BLaER1 (cell line): ENCODE measurements around the gene TRAM2.

ENCODE experiments used
- H3K27ac ChIP-seq: shearing (Covaris generic); formaldehyde crosslinking; 2 replicates; pipeline ENCODE4 v1.8.1; 2022
- H3K27me3 ChIP-seq: shearing (Covaris generic); formaldehyde crosslinking; 2 replicates; pipeline ENCODE4 v1.8.1; 2022
- H3K36me3 ChIP-seq: shearing (Covaris generic); formaldehyde crosslinking; 2 replicates; pipeline ENCODE4 v1.8.1; 2022
- H3K4me1 ChIP-seq: shearing (Covaris generic); formaldehyde crosslinking; 2 replicates; pipeline ENCODE4 v1.8.1; 2022
- H3K4me2 ChIP-seq: shearing (Covaris generic); formaldehyde crosslinking; 2 replicates; pipeline ENCODE4 v1.8.1; 2022
- H3K4me3 ChIP-seq: shearing (Covaris generic); formaldehyde crosslinking; 2 replicates; pipeline ENCODE4 v1.8.1; 2022
- H3K9ac ChIP-seq: shearing (Covaris generic); formaldehyde crosslinking; 2 replicates; pipeline ENCODE4 v1.8.1; 2022
- H3K9me3 ChIP-seq: shearing (Covaris generic); formaldehyde crosslinking; 2 replicates; pipeline ENCODE4 v1.8.1; 2022
- H4K20me1 ChIP-seq: shearing (Covaris generic); formaldehyde crosslinking; 2 replicates; pipeline ENCODE4 v1.8.1; 2022
- Cebpa-rat ChIP-seq: shearing (Covaris generic); IDR thresholded peaks from 2 replicates; pipeline ENCODE4 v1.8.1; 2022

TRAM2 gene

DNA sequence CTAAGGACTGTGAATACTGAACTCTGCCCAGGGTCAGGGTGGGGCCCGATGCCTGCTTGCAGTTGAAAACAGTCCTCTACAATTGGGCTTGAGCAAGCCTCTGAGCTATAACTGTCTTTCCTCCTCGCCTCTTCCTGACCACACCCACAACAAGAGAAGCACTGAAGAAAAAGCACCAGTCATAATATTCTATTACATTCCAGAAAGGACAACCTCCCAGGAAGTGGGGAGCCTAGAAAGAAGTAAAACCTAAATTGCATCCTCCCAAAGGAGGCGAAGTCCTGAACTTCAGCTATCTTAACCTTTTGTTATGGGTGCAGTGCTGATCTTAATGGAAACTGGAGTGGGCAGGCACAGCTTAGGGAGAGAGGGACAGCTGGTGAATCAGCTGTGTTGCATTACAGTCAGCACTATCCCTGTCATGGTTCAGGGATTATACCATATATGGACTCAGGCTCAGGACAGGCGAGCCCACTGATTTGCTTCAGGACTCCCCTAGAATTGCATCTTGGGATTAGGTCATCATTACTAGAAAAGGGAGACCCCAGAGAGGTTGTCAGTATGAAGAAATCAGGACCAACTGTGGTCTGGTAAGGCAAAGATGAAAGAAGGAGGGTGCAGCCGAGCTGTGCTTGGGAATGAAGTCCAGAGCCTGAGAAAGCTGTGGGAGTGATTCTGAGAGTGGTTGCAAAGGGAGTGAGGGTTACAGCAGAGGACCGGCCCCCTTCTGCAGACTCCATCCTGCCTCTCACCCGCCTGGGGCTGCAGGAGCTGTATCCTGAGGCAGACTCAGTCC lies 18.3 kb upstream of the TRAM2 start:
- H3K4me1 ChIP-seq, result peaks cover 49% of the 10 kb centered on the region
- no peak overlapping the region for H3K4me3 ChIP-seq
- H4K20me1 ChIP-seq, result no peaks in the 10 kb centered on the region
- no peak overlapping the region; the same call in 1 of the 2 replicates for H3K27ac ChIP-seq
- H3K27me3 ChIP-seq, result no peaks in the 10 kb centered on the region
- H3K36me3 ChIP-seq, result no peaks in the 10 kb centered on the region
- TF ChIP-seq Cebpa-rat, result no peak
- no peak overlapping the region for H3K9ac ChIP-seq
- H3K4me2 ChIP-seq, result peak overlapping the region; percentile 68
- H3K9me3 ChIP-seq, result no peaks in the 10 kb centered on the region

DNA sequence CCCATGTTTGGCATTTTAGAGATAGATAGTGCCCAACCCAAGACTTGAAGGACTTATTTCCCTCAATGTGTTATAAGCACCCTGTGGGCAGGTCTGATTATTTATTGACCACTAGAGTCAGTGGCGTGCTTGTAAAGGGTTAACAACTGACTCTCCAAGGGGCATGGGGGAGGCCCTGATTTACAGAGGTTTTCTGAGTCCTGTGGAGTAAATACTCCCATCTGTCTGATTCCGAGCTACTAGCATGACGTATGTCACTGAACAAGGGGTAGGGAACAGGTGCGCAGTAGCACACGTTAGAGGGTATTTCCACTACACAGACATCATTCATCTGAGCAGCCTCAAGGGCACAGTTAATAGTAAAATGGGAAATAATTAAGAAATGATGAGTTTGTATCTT lies 17.4 kb upstream of the TRAM2 start:
- no peak overlapping the region for H3K4me3 ChIP-seq
- H3K9ac ChIP-seq, result no peak overlapping the region
- peak overlapping the region; percentile 68; the same call in 1 of the 2 replicates for H3K4me2 ChIP-seq
- H3K9me3 ChIP-seq, result no peaks in the 10 kb centered on the region
- no peak for TF ChIP-seq Cebpa-rat
- H3K4me1 ChIP-seq, result peaks cover 49% of the 10 kb centered on the region
- H4K20me1 ChIP-seq, result no peaks in the 10 kb centered on the region
- no peaks in the 10 kb centered on the region for H3K27me3 ChIP-seq
- H3K27ac ChIP-seq, result no peak overlapping the region
- H3K36me3 ChIP-seq, result no peaks in the 10 kb centered on the region

DNA sequence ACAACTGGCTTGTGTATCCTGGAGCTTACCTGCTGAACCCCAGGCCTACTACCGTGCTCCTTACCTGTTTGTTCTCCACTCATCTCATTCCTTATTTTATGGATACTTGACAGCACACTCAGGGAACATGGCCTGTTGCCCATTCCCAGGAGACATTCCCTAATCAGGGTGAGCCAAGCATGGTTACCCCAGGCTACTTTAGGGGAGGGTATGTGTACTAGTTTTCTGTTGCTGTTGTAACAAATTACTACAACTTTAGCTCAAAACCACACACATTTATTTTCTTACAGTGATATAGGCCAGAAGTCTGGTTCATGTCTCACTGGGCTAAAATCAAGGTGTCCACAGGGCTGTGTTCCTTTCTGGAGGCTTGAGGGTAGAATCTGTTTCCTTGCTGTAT lies 15.0 kb upstream of the TRAM2 start:
- H3K9me3 ChIP-seq, result no peaks in the 10 kb centered on the region
- H3K9ac ChIP-seq, result no peak overlapping the region
- no peaks in the 10 kb centered on the region for H3K27me3 ChIP-seq
- peaks cover 31% of the 10 kb centered on the region for H3K4me1 ChIP-seq
- no peaks in the 10 kb centered on the region for H3K36me3 ChIP-seq
- no peak overlapping the region for H3K27ac ChIP-seq
- TF ChIP-seq Cebpa-rat, result no peak
- H3K4me2 ChIP-seq, result no peak overlapping the region
- H3K4me3 ChIP-seq, result no peak overlapping the region
- no peaks in the 10 kb centered on the region for H4K20me1 ChIP-seq

DNA sequence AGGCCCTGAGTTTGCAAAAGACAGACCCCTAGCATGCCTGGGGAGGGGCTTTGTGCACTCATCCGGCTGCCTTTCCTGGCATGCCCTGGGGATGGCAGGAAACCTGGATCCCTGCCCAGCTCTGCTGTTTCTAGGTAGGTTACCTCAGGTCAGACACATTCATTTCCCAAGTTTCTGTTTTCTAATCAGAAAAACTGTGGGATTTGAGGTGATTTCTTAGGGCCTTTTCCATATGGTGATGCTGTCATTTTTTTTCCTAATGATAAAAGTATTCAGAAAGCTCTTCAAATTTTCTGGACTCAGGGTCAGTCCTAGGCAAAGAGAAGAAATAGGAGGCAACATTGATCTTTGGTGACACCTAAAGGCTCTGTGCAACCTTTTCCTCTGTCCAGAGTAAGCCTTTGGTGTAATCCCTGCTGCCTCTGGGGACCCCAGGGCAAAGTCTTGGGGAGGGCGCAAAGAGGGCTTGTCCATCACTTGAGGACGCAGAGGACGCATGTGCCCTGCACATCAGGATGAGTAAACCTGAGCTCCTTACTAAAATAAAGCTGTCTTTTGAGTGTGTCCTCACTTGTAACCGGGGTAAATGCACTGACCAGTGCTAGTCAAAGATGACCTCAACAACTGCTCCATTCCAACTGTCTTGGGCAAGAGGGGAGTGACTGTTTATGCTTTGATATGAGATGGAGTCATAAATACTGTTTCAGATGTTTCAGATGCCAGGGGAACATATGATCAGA lies 13.5 kb upstream of the TRAM2 start:
- Histone ChIP-seq H4K20me1 (no peaks in the 10 kb centered on the region), H3K4me2 (no peak overlapping the region), H3K27ac (no peak overlapping the region), H3K4me3 (no peak overlapping the region), H3K36me3 (no peaks in the 10 kb centered on the region), H3K4me1 (peaks cover 16% of the 10 kb centered on the region), H3K27me3 (no peaks in the 10 kb centered on the region), H3K9me3 (no peaks in the 10 kb centered on the region), H3K9ac (no peak overlapping the region)
- no peak for TF ChIP-seq Cebpa-rat

DNA sequence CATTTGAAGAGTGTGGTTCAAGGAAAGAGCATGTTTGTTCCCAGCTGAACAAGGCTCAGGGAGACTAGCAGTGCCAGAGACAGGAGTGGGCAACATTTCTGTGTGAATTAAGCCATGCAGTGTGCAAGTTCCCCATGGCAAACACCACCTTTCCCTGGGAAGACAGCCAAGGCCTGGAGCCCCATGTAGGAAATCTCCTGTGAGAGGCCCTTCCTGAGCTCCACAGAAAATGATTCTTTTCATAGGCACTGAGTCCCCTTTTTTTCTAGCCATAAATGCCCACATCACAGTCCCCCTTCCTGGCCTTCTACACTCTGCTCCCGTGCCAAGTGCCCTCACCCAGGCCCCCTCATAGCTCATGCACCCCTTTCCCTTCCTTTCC lies 11.8 kb upstream of the TRAM2 start:
- H3K4me3 ChIP-seq, result no peak overlapping the region
- H3K4me2 ChIP-seq, result no peak overlapping the region
- H3K27ac ChIP-seq, result no peak overlapping the region
- peaks cover under 1% of the 10 kb centered on the region; the same call in 1 of the 2 replicates for H3K4me1 ChIP-seq
- no peak for TF ChIP-seq Cebpa-rat
- H3K9ac ChIP-seq, result no peak overlapping the region
- H3K9me3 ChIP-seq, result no peaks in the 10 kb centered on the region
- H4K20me1 ChIP-seq, result no peaks in the 10 kb centered on the region
- H3K36me3 ChIP-seq, result no peaks in the 10 kb centered on the region
- no peaks in the 10 kb centered on the region for H3K27me3 ChIP-seq

DNA sequence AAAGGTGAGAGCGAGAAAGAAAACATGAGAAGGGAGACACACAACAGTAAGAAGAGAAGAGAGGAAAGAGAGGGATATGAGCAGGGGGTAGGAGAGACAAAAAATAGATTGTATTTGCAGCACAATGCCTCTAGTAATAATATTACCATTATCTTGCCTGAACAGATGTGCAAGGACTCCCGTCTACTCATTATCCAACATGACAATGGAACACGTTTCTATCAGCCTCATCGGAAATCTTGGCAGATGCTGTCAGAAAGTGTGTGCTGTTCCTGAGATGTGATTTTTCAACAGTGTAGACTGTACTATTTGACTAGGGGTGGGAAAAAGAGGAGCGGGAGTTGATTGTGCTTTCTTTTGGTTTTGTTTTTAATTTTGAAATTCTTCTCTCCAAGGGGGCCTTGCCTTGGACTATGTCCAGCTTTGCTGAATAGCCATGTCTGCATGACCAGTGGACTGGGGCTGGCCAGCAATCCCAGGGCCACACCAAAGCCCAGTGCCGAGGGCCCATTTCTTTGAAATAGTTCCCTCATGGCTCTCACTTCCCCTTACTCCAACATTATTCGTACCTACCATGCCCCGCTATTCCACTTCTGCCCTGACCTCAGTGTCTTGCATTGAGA lies 11.3 kb upstream of the TRAM2 start:
- no peak for TF ChIP-seq Cebpa-rat
- Histone ChIP-seq H3K9ac (no peak overlapping the region), H3K4me1 (no peaks in the 10 kb centered on the region), H4K20me1 (no peaks in the 10 kb centered on the region), H3K36me3 (no peaks in the 10 kb centered on the region), H3K4me3 (no peak overlapping the region), H3K9me3 (no peaks in the 10 kb centered on the region), H3K4me2 (no peak overlapping the region), H3K27ac (no peak overlapping the region), H3K27me3 (no peaks in the 10 kb centered on the region)

DNA sequence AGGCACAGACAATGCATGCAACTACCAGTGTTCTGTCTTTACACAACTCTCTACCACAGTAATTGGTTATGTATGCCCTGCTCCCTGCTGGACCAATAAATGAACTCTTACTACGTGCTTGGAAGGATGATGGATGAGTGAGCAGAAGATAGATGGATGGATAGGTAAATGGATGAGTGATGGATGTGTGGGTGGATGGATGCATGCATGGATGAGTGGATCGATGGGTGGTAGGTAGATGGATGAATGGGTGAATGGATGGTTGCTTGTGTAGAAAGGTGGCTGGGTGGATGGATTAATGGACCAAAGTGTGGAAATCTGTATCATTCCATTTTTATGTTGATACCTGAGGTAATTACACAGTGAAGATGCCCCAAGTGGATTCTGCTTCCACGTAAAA lies 10.1 kb upstream of the TRAM2 start:
- Histone ChIP-seq H3K9me3 (0 out of 2 replicates have a peak, but pooled peaks cover 5% of the 10 kb centered on the region), H3K36me3 (peaks cover 11% of the 10 kb centered on the region), H3K4me1 (no peaks in the 10 kb centered on the region), H3K27me3 (no peaks in the 10 kb centered on the region), H4K20me1 (no peaks in the 10 kb centered on the region), H3K4me2 (no peak overlapping the region), H3K4me3 (no peak overlapping the region), H3K27ac (no peak overlapping the region), H3K9ac (no peak overlapping the region)
- TF ChIP-seq Cebpa-rat, result no peak

DNA sequence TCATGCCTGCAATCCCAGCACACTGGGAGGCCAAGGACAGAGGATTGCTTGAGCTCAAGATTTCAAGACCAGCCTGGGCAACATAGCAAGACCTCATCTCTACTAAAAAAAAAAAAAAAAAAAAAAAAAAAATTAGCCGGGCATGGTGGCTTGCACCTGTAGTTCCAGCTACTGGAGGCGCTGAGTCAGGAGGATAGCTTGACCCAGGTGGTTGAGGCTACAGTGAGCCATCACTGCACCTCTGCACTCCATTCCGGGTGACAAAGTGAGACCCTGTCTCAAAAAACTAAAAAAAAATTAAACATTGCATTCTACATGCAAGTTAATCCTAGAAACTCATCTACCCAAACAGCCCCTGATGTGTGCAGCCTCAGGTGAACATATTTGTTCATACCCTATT lies 7.3 kb upstream of the TRAM2 start:
- H3K9me3 ChIP-seq, result 0 out of 2 replicates have a peak, but pooled peaks cover 5% of the 10 kb centered on the region
- no peak overlapping the region for H3K4me2 ChIP-seq
- H3K27ac ChIP-seq, result no peak overlapping the region
- TF ChIP-seq Cebpa-rat, result no peak
- H3K9ac ChIP-seq, result no peak overlapping the region
- H3K4me1 ChIP-seq, result no peaks in the 10 kb centered on the region
- H3K27me3 ChIP-seq, result no peaks in the 10 kb centered on the region
- no peak overlapping the region for H3K4me3 ChIP-seq
- H4K20me1 ChIP-seq, result no peaks in the 10 kb centered on the region
- peaks cover 15% of the 10 kb centered on the region for H3K36me3 ChIP-seq

DNA sequence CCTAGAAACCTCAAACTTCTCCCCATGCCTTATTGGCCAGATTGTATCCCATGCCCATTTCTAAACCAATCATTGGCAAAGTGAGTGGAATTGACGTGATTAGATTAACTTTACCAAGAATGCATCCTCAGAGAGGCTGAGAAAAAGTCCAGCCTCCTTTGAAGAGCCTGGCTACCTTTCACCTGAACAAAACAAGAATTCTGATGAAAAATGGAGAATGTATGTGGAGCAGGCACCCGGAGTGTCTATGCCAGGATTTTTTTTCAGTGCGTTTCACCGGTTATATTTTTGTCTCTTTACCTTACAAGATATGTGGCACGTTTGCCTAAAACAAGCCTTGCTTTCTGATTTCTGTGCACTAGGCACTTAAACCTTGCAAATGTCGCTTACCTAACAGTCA lies 6.1 kb upstream of the TRAM2 start:
- Histone ChIP-seq H3K4me3 (no peak overlapping the region), H3K36me3 (peaks cover 15% of the 10 kb centered on the region), H4K20me1 (no peaks in the 10 kb centered on the region), H3K4me2 (no peak overlapping the region), H3K9me3 (0 out of 2 replicates have a peak, but pooled peaks cover 5% of the 10 kb centered on the region), H3K4me1 (peaks cover 5% of the 10 kb centered on the region), H3K9ac (no peak overlapping the region), H3K27me3 (no peaks in the 10 kb centered on the region), H3K27ac (no peak overlapping the region)
- TF ChIP-seq Cebpa-rat, result no peak

DNA sequence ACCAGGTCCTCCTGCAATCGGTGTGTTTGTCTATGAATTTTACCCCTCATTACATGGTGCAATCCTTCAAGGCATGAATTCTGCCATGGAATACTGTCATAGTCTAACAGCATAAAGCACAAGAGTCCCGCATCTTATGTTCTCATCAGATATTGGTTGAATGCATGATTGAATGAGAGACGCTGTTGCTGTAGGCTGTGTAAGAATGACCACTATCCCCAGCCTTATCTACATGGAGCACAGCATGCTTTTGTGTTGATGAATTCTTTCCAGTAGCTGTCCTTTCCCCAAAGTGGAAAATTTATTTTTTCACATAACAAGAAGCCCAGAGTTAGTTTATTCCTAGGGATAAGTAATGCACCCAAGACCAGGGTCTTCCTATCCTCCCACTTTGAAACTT lies 5.6 kb upstream of the TRAM2 start:
- Histone ChIP-seq H3K36me3 (peaks cover 15% of the 10 kb centered on the region), H3K27me3 (no peaks in the 10 kb centered on the region), H3K9me3 (0 out of 2 replicates have a peak, but pooled peaks cover 5% of the 10 kb centered on the region), H3K27ac (no peak overlapping the region), H4K20me1 (no peaks in the 10 kb centered on the region), H3K4me2 (no peak overlapping the region), H3K9ac (no peak overlapping the region), H3K4me3 (no peak overlapping the region), H3K4me1 (peaks cover 11% of the 10 kb centered on the region)
- no peak for TF ChIP-seq Cebpa-rat
